Measurements from ENCODE around the gene SLC35E2B.

SLC35E2B gene

DNA sequence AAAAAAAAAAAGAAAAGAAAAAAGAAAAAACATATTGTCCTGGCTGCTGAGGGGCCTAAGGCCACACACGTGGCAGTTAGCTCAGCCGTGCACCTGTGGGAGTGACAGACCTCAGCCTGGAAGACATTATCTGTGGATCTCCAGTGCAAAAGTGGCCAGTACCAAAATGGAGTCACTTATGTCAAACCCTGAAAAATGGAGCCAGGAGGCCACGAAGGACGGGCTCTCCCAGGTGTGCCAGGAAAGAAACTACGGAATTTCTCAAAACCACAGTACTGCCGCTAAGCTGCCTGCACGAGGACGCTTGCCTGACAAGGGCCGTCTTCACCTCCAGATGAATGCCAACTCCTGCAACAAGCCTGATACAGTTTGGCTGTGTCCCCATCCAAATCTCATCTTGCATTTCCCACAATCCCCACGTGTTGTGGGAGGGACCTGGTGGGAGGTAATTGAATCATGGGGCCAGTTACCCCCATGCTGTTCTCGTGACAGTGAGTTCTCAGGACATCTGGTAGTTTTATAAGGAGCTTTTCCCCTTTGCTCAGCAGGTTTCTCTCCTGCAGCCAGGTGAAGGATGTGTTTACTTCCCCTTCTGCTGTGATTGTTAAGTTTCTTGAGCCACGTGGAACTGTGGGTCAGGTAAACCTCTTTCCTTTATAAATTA lies 82.6 kb downstream of the SLC35E2B start:
- DNase-seq (ENCODE audit: low spot score) = peak; percentile 25

Measured in ecto neural progenitor cell (in vitro differentiated cells).